GM18868 (cell line): Measurements from ENCODE around the gene ATP2C2.
"Not testable (repeated sequence)": the region's sequence is repeated elsewhere in the genome, so short reads cannot be mapped to it uniquely, and the experiment has no call there.

Experiments used
- ATAC-seq: cut with Tn5 transposase; IDR thresholded peaks from one replicate; pipeline ENCODE4 v1.9.1; 2021; ENCODE audit warnings: mild to moderate bottlenecking, moderate library complexity; ENCODE audit not compliant: unreplicated experiment

ATP2C2 gene

DNA sequence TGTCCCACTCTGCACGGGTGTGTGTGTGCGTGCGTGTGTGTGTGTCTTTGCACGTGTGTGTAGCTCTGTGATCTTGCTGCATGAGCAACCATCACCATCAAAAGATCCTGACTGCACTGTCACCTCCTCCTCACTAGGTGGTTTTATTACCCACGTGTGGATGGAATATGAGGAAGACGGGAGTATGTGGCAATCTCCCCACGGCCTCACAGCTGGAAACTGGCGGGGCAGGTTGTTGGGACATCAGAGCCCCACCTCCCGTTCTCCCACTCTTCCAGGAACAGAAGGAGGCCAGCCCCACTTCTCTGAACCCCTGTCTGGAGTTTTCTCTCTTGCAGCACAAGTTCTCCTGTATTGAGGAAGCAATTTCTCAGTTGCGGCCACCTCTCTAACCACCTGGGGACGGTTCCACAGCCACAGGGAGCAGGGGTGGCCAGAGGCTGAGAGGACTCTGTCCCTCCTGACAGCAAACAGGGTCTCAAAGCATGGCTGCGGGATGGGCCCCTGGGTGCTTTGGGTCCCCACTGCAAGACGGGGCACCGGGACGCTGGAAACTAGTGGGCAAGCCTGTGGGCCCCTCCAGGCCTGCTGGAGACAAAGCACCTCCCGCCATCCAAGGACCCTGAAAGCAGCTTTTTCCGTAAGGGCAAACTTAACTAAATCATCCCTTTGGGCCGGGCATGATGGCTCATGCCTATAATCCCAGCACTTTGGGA is 27.9 kb upstream of the ATP2C2 start:
- ATAC-seq = no peak

GRCh38 chr16:84341528-84342295 is 26.6 kb upstream of the ATP2C2 start:
- ATAC-seq = no peak

DNA sequence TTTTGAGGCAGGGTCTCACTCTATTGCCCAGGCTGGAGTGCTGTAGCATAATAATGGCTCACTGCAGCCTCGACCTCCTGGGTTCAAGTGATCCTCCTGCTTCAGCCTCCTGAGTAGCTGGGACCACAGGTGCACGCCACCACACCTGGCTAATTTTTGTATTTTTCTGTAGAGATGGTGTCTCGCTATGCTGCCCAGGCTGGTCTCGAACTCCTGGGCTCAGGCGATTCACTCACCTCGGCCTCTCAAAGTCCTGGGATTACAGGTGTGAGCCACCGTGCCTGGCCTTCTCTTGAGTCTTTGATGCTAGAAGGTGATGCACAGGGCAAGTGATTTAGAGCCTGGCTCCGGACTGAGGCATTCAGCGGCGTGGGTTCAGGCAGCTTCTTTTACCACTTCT is 24.5 kb upstream of the ATP2C2 start:
- not testable (repeated sequence) for ATAC-seq

DNA sequence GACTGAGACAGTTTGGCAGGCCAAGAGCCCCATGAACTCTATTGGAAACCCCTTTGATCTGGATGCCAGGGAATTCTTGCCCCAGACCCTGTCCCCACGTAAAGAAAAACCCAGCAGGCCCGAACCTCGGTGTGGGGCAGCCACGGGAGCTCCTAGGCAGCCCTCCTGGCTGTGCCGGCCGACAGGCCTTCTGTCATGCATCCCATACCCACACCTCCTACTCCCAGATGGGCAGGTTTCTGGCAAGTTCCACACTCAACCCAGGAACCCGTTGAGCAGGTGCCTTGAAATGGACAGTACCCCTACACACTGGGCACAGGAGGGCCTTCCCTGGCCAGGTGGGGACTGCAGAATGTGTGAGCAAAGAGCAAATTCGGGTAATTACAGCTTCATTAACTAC is 23.6 kb upstream of the ATP2C2 start:
- no peak for ATAC-seq

DNA sequence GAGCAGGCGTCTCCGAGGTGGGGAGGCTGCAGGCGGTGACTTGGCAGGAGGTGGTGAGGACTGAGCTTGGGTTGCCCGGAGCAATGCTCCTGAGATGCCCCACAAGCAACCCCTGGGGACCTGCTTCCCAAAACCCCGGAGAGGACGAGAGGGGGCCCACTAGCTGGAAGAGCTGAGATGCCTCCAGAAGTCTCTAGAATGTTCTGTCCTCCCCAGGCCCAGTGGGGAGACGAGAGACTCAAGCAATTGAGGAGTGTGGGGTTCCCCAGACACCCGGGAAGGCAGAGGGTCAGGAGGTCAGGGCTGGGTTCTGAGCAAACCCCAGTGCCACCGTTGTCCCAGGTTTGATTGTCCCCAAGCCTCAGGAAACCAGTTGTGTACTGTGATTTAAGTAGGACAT is 21.2 kb upstream of the ATP2C2 start:
- no peak for ATAC-seq

GRCh38 chr16:84348386-84348888 is 19.9 kb upstream of the ATP2C2 start:
- no peak for ATAC-seq

DNA sequence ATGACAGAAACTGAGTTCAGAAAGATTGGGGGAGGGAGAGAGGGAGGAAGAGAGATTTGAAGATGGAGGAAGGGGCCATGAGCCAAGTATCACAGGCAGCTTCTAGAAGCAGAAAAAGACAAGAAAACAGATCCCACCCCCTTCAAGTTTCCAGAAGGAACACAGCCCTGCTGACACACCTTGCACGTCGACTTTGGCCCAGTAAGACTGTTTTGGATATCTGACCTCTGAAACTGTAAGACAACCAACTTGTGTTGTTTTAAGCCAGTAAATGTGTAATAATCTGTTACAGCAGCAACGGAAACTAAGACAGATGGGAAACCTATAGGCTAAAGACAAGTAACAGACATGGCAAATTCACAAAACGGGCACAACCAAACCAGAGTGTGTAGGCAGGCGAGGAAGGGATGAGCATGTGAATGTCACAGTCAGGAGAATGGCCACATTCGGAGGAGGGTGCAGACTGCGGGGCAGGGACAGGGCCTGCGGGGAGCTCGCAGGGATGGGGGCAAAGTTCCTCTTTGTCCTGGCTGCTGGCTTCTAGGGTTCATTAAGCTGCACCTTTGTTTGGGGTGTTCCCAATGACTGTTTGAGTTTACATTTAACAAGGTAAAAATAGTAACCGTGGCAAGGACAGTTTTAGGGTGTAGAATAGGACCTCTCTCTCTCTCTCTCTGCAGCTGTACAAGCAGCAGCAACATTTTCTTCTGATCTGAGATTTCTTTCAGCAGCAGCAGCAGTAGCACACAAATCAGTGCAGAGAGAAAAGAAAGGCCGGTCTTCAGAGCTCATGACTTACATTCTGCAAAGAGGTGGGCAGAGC is 18.3 kb upstream of the ATP2C2 start:
- no peak for ATAC-seq

DNA sequence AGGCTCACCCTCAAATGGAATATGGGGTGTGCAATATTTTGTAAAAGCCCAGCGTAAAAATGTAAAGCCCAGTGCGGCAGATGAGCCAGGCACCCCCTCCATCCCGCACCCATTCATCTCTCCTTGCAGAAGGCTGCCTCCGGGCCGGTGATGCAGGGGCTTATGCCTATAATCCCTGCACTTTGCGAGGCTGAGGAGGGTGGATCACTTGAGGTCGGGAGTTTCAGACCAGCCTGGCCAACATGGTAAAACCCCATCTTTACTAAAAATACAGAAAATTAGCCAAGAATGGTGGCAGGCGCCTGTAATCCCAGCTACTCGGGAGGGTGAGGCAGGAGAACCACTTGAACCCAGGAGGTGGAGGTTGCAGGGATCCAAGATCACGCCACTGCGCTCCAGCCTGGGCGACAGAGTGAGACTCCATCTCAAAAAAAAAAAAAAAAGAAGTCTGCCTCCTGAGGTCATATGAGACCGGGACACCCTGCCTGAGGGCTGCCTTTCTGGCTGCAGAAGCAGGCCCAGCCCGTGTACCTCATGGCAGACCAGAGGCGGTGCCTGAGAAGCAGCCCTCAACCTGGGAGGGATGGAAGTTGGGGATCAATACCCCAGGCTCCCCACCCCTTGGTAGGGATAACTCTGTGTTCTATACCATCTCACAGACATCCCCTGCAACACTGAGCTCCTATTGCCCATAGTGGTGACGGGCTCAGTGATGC is 17.5 kb upstream of the ATP2C2 start:
- no peak for ATAC-seq

DNA sequence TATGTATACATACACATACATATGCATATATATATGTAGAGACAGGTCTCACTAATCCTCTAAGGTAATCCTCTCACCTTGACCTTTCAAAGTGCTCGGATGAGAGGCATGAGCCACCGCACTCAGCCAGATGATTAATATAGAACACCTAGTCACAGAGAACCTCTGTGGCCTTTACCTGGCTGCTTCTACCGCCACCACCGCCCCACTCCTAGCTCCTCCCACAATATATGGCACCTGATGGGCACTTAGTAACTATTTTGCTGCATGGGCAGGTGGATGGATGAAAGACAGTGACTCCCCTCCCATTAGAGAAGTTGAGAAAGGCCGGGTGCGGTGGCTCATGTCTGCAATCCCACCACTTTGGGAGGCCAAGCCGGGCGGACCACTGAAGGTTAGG is 16.7 kb upstream of the ATP2C2 start:
- ATAC-seq = no peak

DNA sequence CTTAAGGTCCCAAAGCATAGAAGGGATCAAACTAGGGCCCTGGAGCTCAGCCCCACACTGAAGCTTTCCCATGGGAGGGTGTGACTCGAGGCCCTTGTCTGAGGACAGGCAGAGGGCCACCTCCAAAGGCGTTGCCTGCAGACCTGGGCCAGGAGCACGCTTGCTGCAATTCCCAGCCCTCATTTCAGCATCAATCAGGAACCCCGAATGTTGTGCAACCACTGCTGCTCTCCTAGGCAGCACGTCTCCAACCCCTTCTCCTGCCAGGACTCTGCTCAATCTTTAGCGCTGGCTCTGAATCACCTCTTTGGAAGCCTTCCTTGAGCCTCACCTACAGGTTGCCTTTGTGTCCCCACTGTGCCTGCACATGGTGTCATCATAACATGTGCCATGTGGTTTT is 14.0 kb upstream of the ATP2C2 start:
- ATAC-seq = no peak

- ATAC-seq = no peak
These were observed 13.2 kb upstream of the ATP2C2 start for GRCh38 chr16:84355149-84355548.

GRCh38 chr16:84356176-84356575 is 12.2 kb upstream of the ATP2C2 start:
- no peak for ATAC-seq

DNA sequence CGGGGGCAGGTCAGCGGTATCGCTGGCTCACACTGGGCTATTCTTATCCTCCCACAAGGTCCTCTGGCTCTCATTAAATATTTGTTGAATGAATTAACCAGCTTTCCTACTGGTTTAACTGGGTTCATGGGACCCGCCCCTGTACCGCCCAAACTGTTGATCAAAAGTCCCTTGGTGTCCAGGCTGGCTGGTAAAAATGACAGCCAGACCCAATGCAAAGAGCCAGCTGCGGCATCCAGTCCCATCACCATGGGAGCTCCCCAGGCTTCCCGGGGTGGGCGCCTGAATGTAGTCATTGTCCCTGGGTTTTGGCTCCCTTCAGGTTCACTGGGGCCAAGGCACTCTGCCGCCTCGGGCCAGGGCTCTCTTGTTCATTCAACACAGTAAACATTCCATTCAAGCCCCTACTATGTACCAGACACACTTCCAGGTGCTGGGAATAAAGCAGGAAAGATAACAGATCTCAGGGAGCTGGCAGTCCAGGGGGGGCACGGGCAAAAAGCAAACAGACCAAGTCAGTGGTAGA is 11.7 kb upstream of the ATP2C2 start:
- ATAC-seq = no peak

- ATAC-seq = no peak
These were observed 11.1 kb upstream of the ATP2C2 start for GRCh38 chr16:84357191-84357651.

DNA sequence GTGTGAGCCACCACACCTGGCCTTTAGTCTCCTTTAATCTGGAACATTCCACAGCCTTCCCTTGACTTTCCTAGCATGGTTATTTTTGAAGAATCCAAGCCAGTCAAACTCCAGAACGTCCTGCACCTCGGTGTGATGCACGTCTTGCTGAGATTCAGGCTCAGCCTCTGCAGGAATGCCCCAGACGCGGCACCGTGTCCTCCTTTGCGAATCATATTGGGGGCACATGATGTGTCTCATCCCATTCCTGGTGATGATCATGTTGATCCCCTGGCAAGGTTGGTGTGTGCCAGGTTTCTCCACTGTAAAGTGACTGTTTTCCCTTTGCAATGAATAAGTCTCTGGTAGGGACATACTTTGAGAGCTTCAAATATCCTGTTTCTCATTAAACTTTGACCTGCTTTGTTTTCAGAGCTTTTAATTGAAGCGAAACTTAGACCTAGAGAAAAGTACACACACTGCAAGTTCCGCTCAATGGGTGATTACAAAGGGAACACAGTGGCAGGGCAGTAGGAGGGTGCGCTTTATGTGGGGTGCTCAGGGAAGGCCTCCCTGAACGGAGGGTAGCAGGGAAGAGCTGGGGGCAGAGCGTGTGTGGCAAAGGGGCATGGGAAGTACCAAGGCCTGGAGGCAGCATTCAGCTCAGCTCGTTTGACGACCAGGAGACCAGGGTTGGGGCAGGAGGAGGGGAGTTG is 9.6 kb upstream of the ATP2C2 start:
- ATAC-seq = no peak

GRCh38 chr16:84359326-84359725 is 9.0 kb upstream of the ATP2C2 start:
- no peak for ATAC-seq

- ATAC-seq = no peak
These were observed 8.2 kb upstream of the ATP2C2 start for GRCh38 chr16:84360170-84360569.

DNA sequence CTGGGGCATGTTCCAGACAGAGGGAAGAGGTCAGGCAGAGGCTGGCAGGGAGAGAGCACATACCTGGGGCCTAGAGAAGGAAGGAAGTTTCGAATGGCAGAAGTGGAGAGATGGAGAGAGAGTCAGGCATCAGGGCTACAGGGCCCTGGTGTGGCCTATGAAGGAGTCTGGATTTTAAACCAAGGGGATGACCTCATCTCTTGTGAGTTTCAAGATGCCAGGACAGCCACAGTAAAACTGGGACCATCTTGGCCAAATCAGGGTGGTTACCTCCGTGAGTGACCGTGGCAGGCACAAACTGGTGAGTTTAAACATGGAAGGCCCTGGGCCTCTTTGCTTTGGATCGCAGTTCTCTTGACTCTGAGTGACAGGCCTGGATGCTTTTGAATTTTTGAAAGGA is 7.6 kb upstream of the ATP2C2 start:
- ATAC-seq = no peak

- ATAC-seq = no peak
These were observed 6.8 kb upstream of the ATP2C2 start for GRCh38 chr16:84361546-84361945.

DNA sequence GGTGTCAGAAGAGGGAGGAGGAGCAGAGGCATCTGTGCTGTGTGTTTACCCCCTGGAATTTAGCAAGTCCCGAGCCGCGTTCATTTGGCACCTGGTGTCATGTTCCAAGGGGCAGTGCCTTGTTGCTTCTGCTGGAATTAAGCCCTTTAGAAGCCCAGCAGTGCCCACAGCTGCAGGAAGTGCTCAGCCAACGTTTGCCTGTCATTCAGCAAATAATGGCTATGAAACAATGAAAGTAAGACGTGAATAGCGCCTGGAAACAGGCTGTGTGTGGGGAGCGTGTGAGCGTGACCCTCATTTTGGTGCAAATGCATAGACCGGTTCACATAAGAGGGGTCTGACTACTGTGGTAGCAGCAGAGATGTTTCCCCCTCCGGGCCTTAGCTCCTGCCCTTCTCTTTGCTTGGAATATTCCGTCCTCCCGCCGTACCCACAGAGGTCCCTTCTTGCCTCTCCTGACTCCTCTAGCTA is 5.8 kb upstream of the ATP2C2 start:
- no peak for ATAC-seq
